PC-9 (cell line): ENCODE data around the gene ORMDL3.

Source experiments
- EZH2 ChIP-seq: fragments of 200-600 bp; sonication (generic); IDR thresholded peaks from 2 replicates; pipeline ENCODE4 v1.8.0; 2017; ENCODE audit warnings: antibody characterized with exemption, low read depth
- TF ChIP-seq, protein P1 (sequence below): fragments of 200-600 bp; sonication (generic); conservative IDR thresholded peaks from 2 replicates; pipeline ENCODE4 v1.6.1; 2017; ENCODE audit warnings: mixed run types, antibody characterized with exemption, mild to moderate bottlenecking, moderate library complexity

DNA sequence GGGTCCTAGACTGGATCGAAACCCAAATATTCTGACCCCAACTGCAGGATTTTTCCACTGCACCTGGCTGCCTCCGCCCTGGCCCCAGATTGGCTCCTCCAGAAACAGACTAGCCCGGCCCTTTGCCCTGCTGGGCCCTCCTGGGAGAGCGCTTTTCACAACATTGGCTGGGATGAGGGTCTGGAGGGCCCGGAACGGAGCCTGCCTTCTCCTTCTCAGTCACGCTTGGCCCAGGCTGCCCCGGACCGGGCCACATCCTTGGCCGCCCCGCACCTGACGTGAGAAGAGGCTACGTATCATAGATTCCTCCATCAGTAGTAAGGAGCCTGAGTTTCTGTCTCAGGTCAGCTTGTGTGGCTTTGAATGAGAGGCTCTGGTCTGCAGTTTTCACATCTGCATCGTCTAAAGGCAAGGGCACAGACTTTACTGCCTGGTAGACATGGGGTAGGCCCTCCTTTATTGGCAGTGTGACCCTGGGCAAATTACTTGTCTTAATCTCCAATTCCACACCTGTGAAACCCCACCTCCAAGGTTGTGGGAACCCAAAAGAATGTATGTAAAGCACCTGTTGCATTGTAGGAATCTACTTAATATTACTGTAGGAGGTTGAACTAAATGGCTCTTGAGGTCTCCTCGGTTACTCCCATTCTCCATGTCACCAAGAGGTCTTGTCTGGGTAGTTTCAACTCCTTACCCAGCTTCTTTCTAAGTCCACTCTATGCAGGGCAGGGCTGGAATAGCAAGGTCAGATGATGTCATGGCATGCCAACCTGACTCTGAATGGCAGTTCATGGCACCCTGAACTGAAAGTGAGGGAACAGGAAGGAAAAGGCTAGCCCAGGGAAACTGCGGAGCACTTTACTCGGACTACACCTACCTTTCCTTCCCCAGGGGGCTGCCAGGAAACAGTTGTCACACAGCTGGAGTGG lies 792 bp upstream of the ORMDL3 start:
- TF ChIP-seq, protein P1, sequence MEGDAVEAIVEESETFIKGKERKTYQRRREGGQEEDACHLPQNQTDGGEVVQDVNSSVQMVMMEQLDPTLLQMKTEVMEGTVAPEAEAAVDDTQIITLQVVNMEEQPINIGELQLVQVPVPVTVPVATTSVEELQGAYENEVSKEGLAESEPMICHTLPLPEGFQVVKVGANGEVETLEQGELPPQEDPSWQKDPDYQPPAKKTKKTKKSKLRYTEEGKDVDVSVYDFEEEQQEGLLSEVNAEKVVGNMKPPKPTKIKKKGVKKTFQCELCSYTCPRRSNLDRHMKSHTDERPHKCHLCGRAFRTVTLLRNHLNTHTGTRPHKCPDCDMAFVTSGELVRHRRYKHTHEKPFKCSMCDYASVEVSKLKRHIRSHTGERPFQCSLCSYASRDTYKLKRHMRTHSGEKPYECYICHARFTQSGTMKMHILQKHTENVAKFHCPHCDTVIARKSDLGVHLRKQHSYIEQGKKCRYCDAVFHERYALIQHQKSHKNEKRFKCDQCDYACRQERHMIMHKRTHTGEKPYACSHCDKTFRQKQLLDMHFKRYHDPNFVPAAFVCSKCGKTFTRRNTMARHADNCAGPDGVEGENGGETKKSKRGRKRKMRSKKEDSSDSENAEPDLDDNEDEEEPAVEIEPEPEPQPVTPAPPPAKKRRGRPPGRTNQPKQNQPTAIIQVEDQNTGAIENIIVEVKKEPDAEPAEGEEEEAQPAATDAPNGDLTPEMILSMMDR: no peak
- TF ChIP-seq EZH2: no peak
